GM21619 (cell line): ENCODE measurements around the gene PCGF6.

Experiments used
- ATAC-seq: cut with Tn5 transposase; IDR thresholded peaks from one replicate; pipeline ENCODE4 v1.9.1; 2021; ENCODE audit not compliant: unreplicated experiment

The PCGF6 gene

DNA sequence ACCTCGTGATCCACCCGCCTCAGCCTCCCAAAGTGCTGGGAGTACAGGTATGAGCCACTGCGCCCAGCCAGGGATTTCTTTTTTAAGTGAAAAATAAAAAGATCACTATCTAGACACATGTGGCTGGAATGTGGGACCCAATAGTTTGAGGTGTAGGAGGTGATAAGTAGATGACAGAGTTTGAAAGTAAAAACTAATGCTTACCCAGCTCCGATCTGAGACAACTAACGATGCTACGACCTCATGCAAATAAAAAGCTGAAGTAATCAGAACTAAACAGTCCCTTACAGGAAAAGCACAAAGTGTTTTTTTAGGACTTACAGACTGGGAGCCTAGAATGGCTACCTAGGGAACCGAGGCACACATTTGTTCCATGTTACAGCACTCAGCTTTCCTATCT lies 23.0 kb downstream of the PCGF6 start:
- ATAC-seq: no peak

DNA sequence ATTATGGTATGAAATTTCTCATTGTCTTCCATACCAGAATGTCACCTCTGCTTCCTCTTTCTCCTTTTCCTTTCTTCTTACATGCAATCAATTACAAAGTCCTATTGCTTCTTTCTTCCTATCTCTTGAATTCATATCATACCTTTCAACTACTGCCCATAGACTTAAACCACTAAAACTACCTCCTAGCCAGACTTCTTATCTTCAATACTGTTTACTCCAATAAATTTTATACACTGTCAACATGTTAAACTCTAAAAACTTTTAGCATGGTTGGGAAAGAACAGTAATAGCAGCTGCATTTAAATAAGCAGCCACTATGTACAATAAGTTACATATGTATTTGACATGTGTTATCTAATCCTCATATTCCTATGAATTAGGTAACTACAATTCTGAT lies 34.9 kb downstream of the PCGF6 start:
- no peak for ATAC-seq

DNA sequence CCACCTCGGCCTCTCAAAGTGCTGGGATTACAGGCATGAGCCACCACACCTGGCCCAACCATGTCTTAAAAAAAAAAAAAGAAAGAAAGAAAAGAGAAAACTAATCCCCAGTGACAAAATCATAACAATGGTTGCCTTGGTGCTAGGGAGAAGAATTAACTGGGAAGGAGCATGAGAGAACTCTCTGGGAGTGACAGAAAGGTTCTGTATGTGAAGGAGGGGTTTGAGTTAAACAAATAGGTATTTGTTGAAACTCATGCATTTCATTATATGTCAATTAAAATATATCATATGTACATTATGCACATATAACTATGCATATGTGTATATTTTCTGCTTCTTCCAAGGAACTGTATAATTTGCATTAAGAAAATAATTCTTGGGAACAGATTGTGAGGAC lies 40.7 kb downstream of the PCGF6 start:
- ATAC-seq: no peak

DNA sequence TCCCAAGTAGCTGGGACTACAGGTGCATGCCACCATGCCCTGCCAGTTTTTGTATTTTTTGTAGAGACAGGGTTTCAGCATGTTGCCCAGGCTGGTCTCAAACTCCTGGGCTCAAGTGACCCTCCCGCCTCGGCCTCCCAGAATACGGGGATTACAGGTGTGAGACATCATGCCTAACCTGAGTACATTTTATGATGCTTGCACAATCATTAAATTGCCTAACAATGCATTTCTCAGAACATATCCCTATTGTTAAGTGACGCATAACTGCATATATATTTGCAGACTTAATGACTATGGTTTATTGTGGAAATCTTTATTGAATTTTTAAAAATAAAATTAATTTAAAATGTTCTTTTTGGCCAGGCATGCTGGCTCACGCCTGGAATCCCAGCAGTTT lies 43.3 kb downstream of the PCGF6 start:
- no peak for ATAC-seq

DNA sequence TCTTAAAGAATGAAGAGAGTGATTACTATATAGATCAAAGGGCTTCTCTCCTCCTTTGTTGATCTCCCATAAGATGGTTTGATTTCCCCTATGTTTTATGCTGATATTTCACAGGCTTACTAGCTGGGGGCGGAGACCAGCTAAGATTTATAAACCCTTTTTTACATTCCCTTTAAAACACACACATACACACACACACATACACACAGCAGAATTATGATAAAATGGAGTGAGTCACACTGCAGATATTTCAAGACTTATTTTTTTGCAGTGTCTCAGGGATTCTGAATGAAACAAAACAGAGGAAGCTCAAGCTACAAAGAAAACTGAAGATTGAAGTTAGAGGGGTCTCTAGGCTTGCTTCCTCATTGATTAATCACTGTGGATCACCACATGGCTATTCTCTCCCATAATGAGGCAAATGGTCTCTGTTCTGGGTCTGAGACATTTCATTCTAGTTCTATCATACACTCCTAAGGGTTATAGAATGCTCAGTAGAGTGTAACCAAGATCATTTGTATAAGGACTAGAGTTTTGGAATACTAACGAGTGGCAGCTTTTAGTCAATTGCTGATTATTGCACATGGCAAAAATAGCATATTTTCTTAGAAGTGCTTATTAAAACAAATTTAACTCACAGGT lies 55.4 kb downstream of the PCGF6 start:
- no peak for ATAC-seq

DNA sequence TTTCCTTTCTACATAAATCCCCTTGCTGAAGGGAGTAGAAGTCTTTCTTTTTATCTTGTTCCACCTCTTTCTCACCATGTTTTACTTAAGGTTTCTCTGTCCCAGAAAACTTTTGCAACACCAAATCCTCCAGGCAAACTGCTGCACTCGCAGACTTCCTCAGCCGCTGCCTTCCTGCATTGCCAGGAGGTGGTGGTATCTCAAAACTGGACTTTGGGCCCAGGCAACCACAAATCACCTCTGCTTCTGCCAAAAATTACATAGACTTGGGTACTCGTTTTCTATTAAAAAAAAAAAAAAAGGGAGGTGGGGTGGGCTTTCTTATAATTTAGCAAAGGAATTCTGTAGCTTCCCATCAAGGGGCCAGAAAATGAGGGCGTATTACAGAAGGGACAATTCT lies 59.4 kb downstream of the PCGF6 start:
- no peak for ATAC-seq

DNA sequence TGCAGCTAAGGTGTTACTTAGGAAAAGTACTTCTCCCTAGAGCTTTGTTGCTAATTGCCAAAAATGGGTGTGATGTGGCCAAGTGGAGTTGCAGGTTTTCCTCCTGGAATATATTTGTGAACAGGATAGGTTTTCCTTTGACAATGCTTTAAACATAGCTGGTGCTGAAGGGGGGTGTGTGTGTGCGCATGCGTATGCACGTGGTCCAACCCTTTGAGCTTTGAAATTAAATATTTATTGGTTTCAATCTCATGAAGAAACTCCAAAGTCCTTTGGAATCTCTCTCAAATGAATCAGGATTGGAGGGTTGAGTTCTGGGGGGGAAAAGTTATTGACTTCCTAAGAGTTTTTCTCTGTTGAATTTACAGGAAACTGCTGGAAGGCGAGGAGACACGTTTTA lies 62.9 kb downstream of the PCGF6 start:
- no peak for ATAC-seq

DNA sequence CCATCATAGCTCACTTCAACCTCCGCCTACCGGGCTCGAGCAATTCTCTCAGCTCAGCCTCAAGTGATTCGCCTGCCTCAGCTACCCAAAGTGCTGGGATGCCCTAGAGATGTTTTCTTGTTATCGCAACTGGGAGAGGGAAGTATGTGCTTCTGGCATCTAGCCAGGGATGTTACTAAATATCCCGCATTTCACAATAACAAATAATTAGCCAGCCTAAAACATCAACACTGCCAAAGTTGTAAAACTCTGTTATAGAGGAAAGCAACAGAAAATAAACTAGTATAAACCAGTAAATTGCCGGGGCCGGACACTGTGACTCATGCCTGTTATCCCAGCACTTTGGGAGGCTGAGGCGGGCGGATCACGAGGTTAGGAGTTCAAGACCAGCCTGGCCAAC lies 66.8 kb downstream of the PCGF6 start:
- ATAC-seq: no peak

DNA sequence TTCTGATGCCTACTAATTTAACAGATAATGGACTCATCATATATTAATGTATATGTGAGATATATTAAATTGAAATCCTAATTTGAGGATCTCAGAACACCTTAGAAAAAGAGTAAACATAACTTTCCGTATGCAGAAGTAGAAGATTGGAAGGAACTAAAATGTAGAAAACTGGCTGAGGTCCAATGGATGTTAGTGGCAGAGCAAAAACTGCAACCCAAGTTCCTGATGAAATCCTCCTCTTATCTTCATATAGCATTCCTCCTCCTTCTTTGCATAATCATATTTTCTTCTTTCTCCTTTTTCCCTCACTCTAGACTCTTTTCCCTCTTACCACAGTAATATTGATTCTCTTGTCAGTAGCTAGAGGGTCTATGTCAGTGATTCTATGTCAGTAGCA lies 68.0 kb downstream of the PCGF6 start:
- no peak for ATAC-seq

DNA sequence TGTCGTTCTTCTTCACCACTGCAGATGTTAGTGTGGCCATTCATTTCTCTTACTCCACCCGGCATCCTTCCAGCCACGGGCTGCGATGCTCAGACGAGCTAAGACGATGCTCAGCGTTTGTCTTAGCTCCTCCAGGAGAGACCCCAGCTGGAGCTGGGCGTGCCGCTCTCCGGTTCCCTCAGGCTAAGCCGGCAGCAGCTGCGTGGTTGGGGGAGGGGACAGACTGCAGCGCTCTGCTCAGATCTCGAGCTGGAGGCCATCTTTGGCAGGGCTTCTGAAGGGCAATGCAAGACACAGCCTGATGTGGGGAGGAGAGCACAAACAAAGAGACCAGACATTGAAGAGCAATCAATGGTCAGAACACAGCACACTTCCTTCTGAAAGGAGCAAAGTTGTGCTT lies 69.2 kb downstream of the PCGF6 start:
- ATAC-seq: no peak

DNA sequence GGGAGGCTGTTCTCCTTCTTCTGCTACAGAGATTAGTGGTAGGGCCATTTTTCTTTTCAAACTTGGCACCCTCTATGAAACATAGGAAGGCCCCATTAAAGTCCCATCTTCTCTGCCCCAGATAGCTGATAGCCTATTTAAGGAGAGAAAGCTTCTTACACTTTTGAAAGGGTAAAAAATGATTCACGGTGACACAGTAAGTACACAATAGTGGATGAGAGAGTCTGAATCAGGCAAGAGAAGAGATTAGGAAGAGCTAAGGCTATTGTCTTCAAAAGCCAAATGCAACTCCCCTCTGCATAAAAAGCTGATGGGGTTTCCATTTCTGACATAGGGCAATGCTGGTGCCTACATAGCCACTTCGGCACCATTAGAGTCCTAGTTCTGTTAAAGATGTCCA lies 70.4 kb downstream of the PCGF6 start:
- ATAC-seq: no peak

DNA sequence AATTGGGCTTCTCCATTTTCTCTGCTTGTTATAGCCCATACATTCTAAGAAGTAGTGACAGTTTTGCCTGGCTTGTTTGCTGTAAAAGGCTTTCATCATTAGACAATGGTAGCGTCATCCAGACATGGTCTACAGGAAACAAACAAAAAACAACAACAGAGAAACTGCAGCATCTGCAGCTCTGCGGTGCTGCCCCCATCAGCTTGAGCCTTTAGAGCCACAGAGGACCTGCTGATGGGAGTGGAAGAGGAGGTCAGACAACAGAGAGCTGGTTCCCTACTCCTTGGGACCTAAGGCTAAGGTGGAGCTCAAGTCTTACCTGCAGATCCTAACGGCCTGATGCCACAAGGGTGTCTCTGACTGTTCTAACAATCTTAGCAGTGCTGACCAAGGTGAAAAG lies 70.9 kb downstream of the PCGF6 start:
- no peak for ATAC-seq

DNA sequence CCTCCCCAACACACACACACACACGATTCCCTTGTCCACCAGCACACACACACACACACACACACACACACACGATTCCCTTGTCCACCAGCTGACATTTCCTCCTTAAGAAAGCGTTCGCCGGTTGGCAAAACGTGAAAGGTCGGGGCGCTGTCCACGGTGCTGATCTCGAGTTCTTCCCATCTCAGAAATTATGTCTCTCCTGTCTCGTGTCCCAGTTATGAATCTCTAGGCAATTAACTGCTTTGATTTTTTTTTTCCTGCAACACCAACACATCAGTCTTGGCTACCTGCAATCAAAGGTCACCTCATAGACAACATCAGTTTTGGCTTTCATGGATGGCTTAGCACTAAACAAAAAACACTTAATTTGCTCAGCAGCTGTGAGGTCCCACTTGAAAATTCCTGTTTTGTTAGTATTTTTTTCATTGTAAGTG lies 72.1 kb downstream of the PCGF6 start:
- no peak for ATAC-seq

DNA sequence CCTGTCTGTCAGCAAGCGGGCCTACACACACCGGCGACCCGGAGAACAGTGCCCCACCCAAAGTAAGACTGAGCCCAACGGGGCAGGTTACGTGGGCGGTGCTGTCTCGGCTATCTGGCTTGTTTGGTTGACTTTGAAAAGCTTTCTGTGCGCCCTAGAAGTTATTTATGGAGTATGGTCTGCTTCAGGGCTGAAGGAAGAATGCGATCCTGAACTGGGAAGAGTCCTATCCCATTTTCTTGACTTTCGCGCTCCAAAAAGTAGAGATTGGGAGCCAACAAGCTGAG lies 72.5 kb downstream of the PCGF6 start:
- ATAC-seq: no peak

DNA sequence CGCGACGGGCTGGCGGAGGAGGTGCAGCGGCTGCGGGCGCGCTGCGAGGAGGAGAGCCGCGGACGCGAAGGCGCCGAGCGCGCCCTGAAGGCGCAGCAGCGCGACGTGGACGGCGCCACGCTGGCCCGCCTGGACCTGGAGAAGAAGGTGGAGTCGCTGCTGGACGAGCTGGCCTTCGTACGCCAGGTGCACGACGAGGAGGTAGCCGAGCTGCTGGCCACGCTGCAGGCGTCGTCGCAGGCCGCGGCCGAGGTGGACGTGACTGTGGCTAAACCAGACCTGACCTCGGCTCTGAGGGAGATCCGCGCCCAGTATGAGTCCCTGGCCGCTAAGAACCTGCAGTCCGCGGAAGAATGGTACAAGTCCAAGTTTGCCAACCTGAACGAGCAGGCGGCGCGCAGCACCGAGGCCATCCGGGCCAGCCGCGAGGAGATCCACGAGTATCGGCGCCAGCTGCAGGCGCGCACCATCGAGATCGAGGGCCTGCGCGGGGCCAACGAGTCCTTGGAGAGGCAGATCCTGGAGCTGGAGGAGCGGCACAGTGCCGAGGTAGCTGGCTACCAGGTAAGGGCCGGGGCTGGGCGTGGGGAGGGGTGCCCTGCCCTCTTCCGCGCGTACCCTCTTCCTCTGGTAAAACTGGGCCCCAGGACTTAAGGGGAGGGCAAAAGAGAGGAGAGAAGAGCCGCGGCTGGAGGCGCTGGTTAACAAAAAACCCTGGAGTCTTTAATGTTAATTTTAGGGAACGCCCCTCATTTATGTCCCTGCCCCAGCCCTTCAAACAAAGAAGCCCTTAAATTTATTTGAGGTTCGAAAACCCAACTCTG lies 73.0 kb downstream of the PCGF6 start:
- ATAC-seq: no peak

DNA sequence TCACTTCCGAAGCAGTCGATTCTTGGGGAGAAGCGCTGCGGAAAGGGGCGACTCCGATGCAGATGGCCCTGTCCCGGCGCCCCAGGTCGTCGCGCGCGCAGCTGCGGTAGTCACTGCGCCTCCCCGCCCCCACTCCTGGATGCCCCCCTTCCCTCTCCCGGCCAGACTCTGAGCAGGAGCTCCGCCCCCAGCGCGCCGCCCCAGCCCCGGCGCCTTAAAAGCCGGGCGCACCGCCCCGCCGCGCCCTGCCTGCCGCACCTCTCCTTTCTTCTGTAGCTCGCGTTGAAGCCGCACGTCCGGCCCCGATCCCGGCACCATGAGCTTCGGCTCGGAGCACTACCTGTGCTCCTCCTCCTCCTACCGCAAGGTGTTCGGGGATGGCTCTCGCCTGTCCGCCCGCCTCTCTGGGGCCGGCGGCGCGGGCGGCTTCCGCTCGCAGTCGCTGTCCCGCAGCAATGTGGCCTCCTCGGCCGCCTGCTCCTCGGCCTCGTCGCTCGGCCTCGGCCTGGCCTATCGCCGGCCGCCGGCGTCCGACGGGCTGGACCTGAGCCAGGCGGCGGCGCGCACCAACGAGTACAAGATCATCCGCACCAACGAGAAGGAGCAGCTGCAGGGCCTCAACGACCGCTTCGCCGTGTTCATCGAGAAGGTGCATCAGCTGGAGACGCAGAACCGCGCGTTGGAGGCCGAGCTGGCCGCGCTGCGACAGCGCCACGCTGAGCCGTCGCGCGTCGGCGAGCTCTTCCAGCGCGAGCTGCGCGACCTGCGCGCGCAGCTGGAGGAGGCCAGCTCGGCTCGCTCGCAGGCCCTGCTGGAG lies 73.8 kb downstream of the PCGF6 start, which contains the start of gene INA:
TSS of gene INA (plus strand) at position 243 of the 817 bp plus-strand sequence. CDS start at position 317, 74 bp downstream.
- ATAC-seq: no peak

DNA sequence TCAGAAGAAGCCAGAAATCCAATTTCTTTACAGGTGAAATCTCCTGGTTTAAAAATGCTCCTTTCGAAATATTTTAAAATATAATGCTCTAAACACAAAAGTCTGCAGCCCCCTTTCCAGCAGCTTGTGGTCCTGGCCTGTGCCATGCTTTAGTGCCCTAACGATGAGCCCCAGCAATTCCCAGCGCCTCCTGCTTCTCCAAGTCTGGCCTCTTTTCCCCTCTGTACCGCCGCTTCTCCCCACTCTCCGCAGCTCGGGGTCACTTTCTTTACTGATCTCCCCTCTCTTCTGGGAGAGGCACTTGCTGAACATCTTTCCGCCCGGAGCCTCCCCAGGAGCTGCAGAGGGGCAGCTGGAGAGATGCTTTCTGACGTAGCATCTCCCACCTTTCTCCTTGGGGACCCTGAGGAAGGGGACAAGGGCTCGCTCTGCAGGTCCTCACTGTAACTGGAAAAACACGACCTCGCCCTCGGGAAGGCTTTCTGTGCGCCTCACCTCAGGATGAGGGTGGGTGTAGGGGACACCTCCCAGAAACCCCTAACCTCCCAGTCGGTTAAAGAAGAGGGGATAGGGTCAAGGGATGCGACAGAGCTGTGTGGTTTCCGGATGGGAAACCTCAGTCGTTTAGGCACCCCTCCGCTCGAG lies 74.6 kb downstream of the PCGF6 start:
- no peak for ATAC-seq

DNA sequence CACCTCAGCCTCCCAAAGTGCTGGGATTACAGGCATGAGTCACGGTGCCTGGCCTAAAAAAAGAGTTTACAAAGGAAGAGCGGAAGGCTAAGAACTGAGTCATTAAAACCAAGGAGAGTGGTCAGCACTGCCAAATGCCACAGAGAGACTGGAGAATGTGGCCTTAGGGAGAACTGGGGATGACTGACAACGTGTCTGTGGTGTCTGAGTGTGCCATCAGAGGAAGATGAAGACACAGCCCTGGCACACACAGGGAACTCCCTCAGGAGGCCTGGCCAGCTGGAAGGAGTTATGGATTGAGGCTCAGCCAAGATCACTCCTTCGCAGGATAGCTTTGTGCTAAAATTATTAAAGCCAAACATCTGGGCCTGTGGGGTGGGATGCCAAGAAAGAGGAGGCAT lies 77.9 kb downstream of the PCGF6 start:
- ATAC-seq: no peak

DNA sequence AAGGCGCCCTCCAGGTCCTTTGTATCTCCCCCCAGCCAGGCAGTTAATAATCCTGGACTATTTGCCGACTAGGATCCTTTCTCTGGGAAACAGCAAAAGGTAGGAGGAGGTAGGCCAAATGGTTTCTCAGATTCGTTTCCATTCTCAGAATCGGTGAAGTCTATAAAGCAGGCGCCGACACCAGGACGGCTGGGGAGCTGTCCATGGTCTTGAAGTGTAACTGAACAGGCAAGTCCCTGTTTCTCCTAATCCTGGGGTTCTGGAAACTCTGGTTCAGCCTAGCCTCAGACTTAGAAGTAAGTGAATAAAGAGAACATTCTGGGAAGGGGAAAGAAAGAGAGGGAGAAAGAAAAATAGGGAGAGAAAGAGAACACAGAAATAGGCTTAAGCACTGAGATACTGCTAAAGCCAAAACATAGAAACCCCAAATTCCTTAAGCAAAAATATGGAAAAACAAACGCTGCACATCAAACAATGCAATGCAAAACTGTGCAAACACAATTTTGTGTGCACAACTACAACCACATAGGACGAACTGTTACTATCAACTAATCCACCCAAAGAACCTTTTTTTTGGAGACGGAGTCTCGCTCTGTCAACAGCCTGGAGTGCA lies 85.1 kb downstream of the PCGF6 start:
- ATAC-seq: no peak

DNA sequence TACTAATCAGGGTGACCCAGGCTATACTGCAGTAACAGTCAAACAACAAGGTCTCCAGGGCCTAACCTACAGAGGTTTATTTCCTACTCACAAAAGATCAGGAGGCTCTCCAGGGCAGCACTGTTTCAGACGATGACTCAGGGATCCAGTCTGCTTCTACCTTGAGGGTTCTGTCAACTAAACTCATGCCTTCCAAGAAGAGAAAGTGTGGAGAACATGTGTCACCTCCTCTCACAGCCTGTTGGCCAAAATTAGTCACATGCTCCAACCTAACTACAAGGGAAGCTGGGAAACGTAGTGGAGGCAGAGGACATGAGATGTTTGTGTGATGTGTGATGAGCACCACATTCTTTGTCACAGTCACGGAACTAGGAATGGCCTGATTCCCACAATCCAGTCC lies 88.7 kb downstream of the PCGF6 start:
- ATAC-seq: no peak

DNA sequence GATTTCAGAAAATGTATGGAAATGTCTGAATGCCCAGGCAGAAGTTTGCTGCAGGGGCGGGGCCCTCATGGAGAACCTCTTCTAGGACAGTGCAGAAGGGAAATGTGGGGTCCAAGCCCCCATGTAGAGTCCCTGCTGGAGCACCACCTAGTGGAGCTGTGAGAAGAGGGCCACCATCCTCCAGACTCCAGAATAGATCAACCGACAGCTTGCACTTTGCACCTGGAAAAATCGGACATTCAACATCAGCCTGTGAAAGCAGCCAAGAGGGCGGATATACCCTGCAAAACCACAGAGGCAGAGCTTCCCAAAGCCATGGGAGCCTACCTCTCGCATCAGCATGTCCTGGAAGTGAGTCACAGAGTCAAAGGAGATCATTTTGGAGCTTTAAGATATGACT lies 91.0 kb downstream of the PCGF6 start:
- ATAC-seq: no peak
